Smooth muscle cell (in vitro differentiated cells): ENCODE measurements around the gene TSPAN18. TPM values are rescaled to one million over a fixed set of nuclear protein-coding genes. Genes with fewer than 3 reads are reported as not detected.

ENCODE experiments used
- DNase-seq: peaks from one replicate; lab custom pipeline; 2025; ENCODE audit not compliant: unreplicated experiment; lab: John Stamatoyannopoulos, UW
- H2AFZ ChIP-seq: fragments of 200-600 bp; sonication (generic); 2 replicates; pipeline ENCODE4 v1.6.0; 2016; ENCODE audit warnings: antibody characterized with exemption, low read depth, mild to moderate bottlenecking
- H3F3A ChIP-seq: fragments of 200-600 bp; sonication (generic); 2 replicates; pipeline ENCODE4 v1.6.0; 2017; ENCODE audit warnings: antibody characterized with exemption, low read depth
- H3K27ac ChIP-seq: fragments of 200-600 bp; sonication (generic); 2 replicates; pipeline ENCODE4 v1.5.1; 2016; ENCODE audit warnings: low read depth, mild to moderate bottlenecking
- H3K27me3 ChIP-seq: fragments of 200-600 bp; sonication (generic); 2 replicates; pipeline ENCODE4 v1.6.1; 2016; ENCODE audit warnings: low read depth, mild to moderate bottlenecking
- H3K36me3 ChIP-seq: fragments of 200-600 bp; sonication (generic); 2 replicates; pipeline ENCODE4 v1.5.1; 2016; ENCODE audit warnings: low read depth
- H3K4me1 ChIP-seq: fragments of 200-600 bp; sonication (generic); 2 replicates; pipeline ENCODE4 v1.5.1; 2016; ENCODE audit warnings: low read depth
- H3K4me2 ChIP-seq: fragments of 200-600 bp; sonication (generic); 2 replicates; pipeline ENCODE4 v1.6.0; 2016; ENCODE audit warnings: mild to moderate bottlenecking
- H3K4me3 ChIP-seq: fragments of 200-600 bp; sonication (generic); 2 replicates; pipeline ENCODE4 v1.5.1; 2016; ENCODE audit warnings: mild to moderate bottlenecking
- H3K79me2 ChIP-seq: fragments of 200-600 bp; sonication (generic); 2 replicates; pipeline ENCODE4 v1.6.0; 2016; ENCODE audit warnings: low read depth, mild to moderate bottlenecking
- H3K9ac ChIP-seq: fragments of 200-600 bp; sonication (generic); 2 replicates; pipeline ENCODE4 v1.6.0; 2016; ENCODE audit warnings: low read depth
- H3K9me3 ChIP-seq: fragments of 200-600 bp; sonication (generic); replicated peaks from 2 replicates; pipeline ENCODE4 v1.5.1; 2016; ENCODE audit warnings: low read depth
- H4K20me1 ChIP-seq: fragments of 200-600 bp; sonication (generic); 2 replicates; pipeline ENCODE4 v1.6.0; 2016; ENCODE audit warnings: low read depth
- WGBS: methylation state at CpG from one replicate; pipeline ENCODE4 v1.1.7; 2016; ENCODE audit warnings: low lambda C conversion rate; 5-methylcytosine and 5-hydroxymethylcytosine counted together
- polyA plus RNA-seq: library from polyadenylated mRNA; unstranded; fragments of >200 nt; fragmentation: Nextera tagmentation; extraction: Ambion mirVana; gene quantifications from 2 replicates; pipeline ENCODE4 v1.2.1, GENCODE V29; 2016
- total RNA-seq: library from RNA; depleted of rRNA; stranded (reverse); fragments of >200 nt; gene quantifications from 2 replicates; pipeline ENCODE4 v1.2.3, GENCODE V29; 2014
- TF ChIP-seq, protein P1 (sequence below): fragments of 200-600 bp; sonication (generic); IDR thresholded peaks from 2 replicates; pipeline ENCODE4 v1.5.1; 2017; ENCODE audit warnings: borderline replicate concordance, mild to moderate bottlenecking, antibody characterized with exemption; ENCODE audit not compliant: insufficient read depth, poor library complexity, severe bottlenecking

TSPAN18 gene
- total and polyA plus RNA-seq, 2 experiments from 2014 or later, result 3.4 to 15.3 TPM

DNA sequence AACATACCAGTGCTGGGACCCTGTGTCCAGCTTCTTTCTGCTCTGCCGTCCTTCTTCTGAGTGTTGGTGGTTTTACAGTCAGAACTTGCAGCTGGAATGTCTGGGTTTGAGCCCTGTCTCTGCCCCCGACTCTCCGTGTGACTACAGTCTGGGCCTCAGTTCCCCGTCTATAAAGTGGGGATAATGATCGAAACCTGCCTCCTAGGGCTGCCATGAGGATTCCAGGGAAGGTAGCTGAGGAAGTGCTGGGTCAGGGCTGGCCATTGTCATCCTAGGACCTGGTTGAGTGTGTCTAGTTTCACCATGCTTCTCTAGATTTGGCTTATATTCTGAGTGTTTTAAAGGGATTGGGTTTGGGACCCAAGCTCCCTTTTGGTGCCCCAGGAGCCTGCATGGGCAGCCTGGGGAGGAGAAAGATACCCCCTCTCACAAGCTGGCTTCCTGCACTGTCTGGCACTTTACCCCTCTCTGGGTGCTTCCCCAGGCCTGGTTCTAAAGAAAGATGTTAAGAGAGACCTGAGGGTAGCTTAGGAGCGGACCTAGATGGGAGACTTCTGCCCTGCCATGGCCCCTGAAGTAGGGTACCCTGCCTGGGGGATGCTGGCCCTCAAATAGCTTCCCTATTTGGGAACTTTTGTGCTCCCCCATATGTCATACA lies 49.9 kb downstream of the TSPAN18 start:
- Histone ChIP-seq H3K27me3 (no peaks in the 10 kb centered on the region), H3F3A (peaks cover 3% of the 10 kb centered on the region), H3K4me1 (peaks cover 11% of the 10 kb centered on the region), H3K9ac (no peak overlapping the region), H3K79me2 (no peaks in the 10 kb centered on the region), H2AFZ (no peak overlapping the region), H3K9me3 (no peaks in the 10 kb centered on the region), H3K27ac (no peak overlapping the region), H4K20me1 (no peaks in the 10 kb centered on the region), H3K4me2 (no peak overlapping the region), H3K36me3 (no peaks in the 10 kb centered on the region), H3K4me3 (no peak overlapping the region)
- DNase-seq, result no peak
- TF ChIP-seq, protein P1, sequence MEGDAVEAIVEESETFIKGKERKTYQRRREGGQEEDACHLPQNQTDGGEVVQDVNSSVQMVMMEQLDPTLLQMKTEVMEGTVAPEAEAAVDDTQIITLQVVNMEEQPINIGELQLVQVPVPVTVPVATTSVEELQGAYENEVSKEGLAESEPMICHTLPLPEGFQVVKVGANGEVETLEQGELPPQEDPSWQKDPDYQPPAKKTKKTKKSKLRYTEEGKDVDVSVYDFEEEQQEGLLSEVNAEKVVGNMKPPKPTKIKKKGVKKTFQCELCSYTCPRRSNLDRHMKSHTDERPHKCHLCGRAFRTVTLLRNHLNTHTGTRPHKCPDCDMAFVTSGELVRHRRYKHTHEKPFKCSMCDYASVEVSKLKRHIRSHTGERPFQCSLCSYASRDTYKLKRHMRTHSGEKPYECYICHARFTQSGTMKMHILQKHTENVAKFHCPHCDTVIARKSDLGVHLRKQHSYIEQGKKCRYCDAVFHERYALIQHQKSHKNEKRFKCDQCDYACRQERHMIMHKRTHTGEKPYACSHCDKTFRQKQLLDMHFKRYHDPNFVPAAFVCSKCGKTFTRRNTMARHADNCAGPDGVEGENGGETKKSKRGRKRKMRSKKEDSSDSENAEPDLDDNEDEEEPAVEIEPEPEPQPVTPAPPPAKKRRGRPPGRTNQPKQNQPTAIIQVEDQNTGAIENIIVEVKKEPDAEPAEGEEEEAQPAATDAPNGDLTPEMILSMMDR, result no peak
- 67% methylated on average over 6 of the region's 6 CpGs for WGBS

DNA sequence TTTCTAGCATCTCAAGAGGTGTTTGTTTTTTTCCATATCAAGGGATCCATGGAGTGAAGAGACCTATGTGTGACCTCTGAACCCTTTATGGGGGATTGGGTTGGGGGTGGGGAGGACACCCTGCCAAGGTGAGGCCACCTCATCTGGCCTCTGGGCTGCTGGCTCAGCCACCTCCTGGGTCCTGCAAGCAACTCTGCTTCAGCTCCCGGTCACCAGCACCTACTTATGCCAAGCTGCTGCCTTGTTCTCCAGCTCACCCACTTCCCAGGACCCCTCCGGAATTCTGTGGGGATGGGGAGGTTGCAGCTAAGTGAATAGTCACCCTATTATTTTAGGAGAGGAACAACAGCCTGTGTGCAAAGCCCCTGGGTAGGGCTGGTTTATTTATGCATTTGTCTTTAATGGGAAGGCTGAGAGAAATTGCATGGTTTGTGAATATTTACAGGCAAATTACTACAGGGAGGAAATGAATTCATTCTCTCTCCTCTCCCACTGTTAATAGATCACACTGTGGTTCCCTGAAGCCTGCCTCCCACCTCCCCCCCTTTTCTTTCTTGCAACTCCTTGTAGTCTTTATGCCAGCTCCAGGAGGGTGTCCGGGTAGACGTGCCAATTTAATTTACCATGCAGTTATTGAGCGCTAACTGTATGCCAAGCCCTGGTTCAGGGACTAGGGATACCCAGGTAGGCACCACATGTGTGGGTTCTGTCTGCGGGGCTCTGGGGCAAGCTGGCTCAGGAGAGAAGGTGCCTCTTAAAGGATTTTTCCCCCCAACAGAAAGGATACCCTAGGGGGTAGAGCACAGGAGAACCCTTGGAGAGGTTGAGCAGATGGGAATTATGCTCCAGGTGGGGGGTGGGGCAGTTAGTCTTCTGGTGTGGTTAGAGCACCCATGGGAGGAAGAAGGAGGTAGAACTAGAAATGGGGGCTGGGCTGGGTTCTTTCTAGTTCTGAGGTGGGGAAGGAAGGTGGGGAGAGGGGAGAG lies 50.7 kb downstream of the TSPAN18 start:
- no peak overlapping the region for H3K4me3 ChIP-seq
- no peak overlapping the region for H3K4me2 ChIP-seq
- no peak for DNase-seq
- no peak overlapping the region for H2AFZ ChIP-seq
- 93% methylated on average over 6 of the region's 6 CpGs for WGBS
- H3K4me1 ChIP-seq, result peaks cover 11% of the 10 kb centered on the region
- H3K36me3 ChIP-seq, result no peaks in the 10 kb centered on the region
- peaks cover 3% of the 10 kb centered on the region for H3F3A ChIP-seq
- no peaks in the 10 kb centered on the region for H3K9me3 ChIP-seq
- H3K79me2 ChIP-seq, result no peaks in the 10 kb centered on the region
- H3K27ac ChIP-seq, result no peak overlapping the region
- TF ChIP-seq, protein P1, result no peak
- no peaks in the 10 kb centered on the region for H4K20me1 ChIP-seq
- no peak overlapping the region for H3K9ac ChIP-seq
- H3K27me3 ChIP-seq, result no peaks in the 10 kb centered on the region

DNA sequence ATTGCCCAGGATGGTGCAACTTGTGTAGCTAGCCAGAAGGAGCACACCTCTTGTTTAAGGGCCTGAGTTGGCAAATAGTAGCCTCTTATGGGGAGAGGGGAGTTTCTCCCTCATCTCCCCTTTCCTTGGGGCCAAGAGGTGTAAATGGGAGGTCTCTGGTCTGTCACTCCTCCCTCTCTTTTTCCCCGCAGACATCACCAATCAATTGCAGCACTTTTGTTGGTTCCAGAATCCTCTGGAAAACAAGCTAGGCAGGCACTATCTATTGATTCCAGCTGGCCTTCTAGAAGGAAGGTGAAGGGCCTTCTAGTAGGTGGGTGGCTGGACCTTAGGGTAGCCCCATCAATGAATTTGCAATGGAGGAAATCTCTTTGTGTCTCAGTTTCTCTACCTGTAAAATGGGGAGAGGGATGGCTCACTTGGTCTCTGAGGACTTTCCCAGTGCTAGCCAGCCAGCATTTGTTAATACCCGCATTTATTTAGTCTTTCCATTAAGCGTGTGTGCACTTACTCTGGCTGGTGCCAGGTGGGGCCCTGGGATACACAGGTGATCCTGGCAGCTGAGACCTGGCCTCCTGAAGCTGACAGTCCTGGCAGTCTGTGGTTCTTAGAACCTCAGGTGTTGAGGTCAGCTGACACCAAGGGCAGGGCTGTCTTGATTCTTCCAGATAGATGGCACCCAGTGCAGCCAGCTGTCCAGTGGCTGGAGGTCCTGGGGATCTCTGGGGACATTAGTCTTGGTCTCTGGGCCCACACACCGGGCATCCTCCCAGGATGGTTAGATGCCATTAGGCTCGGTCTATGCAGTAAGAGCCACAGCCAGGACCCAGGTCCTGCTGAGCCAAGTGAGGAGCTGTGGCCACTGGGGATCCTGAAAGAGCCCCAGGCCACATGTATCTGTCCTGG lies 51.7 kb downstream of the TSPAN18 start:
- Histone ChIP-seq H4K20me1 (no peaks in the 10 kb centered on the region), H3K4me1 (peaks cover 11% of the 10 kb centered on the region), H3K27me3 (no peaks in the 10 kb centered on the region), H2AFZ (no peak overlapping the region), H3F3A (peaks cover 3% of the 10 kb centered on the region), H3K27ac (no peak overlapping the region), H3K79me2 (no peaks in the 10 kb centered on the region), H3K4me3 (no peak overlapping the region), H3K36me3 (no peaks in the 10 kb centered on the region), H3K4me2 (no peak overlapping the region), H3K9ac (no peak overlapping the region), H3K9me3 (no peaks in the 10 kb centered on the region)
- 93% methylated on average over 5 of the region's 5 CpGs for WGBS
- no peak for DNase-seq
- TF ChIP-seq, protein P1, result no peak
